Myocyte (in vitro differentiated cells): Measurements from ENCODE around the gene CDH22. TPM values are rescaled to one million over a fixed set of nuclear protein-coding genes. Genes with fewer than 3 reads are reported as not detected.

ENCODE experiments used
- DNase-seq: peaks from one replicate; pipeline ENCODE4 v3.0.0-alpha.2; 2012; ENCODE audit warnings: low read depth
- total RNA-seq: library from RNA; depleted of rRNA; stranded (reverse); fragments of >200 nt; gene quantifications from 2 replicates; pipeline ENCODE4 v1.2.3, GENCODE V29; 2014

The CDH22 gene
- total RNA-seq, 1 donor from 2014 or later: not detected

DNA sequence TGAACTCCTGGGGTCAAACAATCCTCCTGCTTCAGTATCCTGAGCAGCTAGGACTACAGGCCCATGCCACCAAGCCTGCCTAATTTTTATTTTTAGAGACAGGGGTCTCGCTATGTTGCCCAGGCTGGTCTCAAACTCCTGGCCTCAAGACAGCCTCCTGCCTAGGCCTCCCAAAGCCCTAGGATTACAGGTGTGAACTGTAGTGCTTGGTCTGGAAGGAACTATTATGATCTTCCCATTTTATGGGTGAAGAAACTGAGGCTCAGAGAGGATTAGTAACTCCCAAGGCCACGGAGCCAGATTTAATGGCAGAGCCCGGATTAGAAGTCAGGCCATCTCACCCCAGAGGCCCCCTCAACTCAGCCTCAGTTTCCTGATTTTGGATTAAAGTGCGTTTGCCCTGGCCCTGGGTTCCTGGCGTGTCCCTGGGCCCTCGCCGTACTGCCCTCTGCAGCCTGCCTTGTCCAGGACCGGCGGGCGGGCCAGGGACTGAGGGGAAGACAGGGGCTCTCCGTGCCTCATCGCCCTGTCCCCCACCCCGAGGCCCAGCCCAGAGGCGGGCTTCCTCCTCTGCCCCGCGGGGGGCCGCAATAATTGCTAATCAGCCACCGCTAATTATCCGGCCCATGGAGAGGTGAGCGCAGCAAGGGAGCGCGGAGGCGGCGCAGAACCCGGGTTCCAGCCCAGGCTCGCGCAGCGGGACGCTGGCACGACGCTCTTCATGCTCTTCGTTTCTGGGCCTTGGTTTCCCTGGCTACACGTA is 155.3 kb downstream of the CDH22 start:
- DNase-seq: no peak

DNA sequence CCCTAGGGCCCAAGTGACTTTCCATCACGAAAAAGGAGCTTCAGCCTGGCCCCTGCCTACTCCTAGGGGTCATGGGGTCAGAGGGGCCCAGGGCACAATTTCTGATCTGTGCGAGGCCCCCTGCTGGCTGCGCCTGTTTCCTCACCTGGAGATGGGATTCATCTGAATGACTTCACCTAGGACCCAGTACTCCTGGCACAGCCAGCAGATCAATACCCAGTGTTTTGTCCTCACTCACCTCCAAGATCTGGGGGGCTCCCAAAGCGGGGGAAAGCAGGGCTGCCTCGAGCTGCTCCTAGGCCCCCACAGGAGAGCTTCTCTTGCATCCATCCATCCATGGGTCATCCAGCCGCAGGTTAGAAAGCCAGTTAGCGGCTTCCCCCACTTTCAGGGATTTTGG is 156.4 kb downstream of the CDH22 start:
- DNase-seq: no peak

DNA sequence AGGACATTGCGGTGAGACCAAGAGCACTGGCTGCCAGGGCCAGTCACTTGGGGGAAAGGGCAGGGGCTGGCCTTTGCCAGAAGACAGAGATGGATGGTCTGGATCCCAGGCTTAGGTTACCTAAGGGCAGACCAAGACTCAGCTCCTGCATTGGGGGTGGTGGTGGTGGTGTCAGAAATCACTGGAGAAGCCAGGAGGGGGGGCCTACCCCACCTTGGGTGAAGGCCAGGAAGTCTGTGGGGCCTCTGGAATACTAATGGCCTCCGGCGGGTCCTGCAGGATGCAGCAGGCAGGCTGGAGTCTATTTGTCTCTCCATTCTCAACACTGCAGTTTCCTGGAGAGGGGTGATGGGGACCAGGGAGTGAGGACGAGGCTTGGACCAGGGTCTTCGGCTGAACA is 157.4 kb downstream of the CDH22 start:
- no peak for DNase-seq

- DNase-seq: no peak
Observed at GRCh38 chr20:46148313-46149208, 159.7 kb downstream of the CDH22 start.

DNA sequence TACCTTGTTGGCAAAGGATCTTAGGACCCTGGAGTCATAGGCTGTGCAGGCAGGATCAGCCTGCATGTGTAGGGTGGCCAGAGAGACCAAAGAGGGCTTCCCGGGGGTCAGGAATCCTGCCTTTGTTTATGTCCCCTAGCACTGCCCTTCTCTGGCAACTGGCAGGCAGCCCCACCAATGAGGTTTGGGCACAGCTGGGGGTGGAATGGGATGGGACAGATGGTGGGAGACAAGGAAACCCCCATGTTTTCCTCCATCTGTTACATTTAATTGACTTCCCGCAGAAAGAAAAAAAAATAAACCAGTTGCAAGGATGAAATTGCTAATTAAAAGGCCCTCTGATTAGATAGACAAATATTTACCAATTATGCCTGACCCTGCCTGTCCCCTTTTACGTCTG is 162.6 kb downstream of the CDH22 start:
- DNase-seq: no peak

DNA sequence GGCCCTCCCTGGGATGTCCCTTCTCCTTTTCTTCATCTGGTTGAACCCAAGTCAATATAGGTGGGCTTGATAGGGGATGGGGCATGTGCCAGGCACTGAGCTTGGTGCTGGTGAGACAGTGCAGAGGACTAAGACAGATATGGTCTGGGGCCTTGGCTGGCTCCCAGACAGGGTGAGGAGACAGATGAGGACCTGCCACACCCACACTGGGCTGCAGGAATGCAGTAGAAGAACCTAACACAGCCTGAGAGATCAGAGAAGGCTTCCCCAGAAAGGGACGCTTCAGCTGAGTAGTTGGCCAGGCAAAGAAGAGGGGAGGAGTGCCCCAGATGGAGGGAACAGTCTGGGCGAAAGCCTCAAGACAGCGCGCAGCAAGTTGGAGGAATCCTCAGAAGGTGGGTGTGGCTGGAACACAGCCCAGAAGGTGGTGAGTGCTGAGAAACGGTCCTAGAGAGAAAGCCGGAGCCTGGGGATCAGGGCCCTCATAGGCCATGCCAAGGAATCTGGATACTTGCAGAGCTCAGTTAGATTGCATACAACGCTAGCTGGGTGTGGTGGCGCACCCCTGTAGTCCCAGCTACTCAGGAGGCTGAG is 163.8 kb downstream of the CDH22 start:
- DNase-seq: no peak

GRCh38 chr20:46142124-46142523 is 166.2 kb downstream of the CDH22 start:
- no peak for DNase-seq

- peak; percentile 72 for DNase-seq
Observed at GRCh38 chr20:46139908-46140482, 168.3 kb downstream of the CDH22 start.

- DNase-seq: no peak
Observed at GRCh38 chr20:46139266-46139889, 168.9 kb downstream of the CDH22 start.

DNA sequence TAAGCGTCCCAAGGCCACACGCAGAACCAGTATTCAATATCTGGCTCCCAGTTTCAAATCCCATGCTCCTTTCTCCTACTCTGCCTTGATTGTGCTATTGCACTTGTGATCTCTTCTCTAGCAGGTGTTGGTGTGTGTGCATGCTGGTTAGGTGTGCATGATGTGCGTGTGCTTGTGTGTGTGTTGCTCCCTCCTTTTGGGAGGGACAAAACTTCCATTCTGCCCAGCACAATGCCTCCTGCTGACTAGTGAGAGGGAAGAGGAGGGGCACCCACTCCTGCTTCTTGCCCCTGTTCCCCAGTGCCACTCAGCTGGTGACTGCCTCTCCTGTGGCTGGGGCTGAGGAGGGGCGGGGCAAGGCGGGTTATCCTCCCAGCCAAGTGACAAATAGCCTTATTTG is 170.5 kb downstream of the CDH22 start:
- no peak for DNase-seq

GRCh38 chr20:46135856-46136633 is 172.3 kb downstream of the CDH22 start:
- DNase-seq: no peak

DNA sequence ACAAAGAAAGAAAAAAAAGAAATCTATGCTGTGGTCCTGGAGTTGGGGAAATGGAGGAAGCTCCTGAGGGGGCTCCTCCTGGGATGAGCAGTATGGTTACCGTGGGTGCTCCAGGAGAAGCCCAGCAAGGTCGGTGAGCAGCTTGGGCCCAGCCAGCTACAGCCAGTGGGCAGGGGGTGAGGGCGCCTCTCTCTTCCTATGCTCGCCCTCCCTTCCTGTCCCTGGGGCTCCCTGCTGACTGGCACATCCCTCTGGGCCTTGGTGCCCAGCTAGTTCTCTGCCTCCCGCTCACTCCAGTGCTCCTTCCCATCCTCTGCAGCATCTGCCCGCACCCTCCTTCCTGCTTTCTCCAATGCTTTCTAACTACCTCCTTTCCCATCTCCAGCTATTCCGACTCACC is 173.6 kb downstream of the CDH22 start:
- no peak for DNase-seq

- DNase-seq: no peak
Observed at GRCh38 chr20:46133886-46134654, 174.2 kb downstream of the CDH22 start.

DNA sequence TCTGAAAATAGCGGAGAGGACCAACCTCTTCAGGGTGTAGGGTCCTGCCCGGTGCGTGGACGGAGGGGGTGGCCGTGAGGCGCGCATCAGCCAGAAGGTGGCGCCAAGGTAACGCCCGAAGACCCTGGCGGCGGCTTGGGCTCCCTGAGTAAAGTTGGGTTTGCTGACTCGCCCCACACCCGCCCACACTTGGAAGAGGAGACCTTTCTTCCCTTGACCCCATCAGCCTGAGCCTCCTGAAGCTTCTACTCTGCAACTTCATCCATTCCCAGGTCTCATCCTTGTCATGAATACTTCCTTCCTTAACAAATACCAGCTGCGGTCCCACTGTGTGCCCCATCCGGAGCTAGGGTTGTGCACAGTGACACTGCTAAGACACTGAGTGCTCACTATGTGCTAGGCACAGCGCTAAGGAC is 175.6 kb downstream of the CDH22 start:
- DNase-seq: peak; percentile 61

GRCh38 chr20:46131396-46131795 is 176.9 kb downstream of the CDH22 start:
- no peak for DNase-seq

DNA sequence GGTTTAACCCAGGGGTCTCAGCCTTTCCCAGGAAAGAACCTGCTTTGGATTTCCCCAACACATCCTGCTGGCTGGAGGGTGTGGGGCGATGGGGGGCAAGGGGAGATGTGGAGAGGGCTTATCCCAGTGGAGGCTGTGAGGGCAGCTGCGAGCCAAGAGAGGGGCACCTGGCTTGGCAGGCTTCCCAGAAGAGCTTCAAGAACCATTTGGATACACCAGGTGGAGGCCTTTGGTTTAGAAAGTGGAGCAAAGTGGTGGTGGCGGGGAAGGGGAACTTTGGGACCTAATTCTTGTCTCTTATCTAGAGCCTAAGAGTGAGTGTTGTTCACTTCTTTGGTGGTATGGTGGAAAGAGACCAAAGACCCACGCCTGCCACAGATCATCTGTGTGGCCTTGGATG is 177.8 kb downstream of the CDH22 start:
- DNase-seq: no peak

- DNase-seq: peak; percentile 12
Observed at GRCh38 chr20:46129955-46130481, 178.3 kb downstream of the CDH22 start.

DNA sequence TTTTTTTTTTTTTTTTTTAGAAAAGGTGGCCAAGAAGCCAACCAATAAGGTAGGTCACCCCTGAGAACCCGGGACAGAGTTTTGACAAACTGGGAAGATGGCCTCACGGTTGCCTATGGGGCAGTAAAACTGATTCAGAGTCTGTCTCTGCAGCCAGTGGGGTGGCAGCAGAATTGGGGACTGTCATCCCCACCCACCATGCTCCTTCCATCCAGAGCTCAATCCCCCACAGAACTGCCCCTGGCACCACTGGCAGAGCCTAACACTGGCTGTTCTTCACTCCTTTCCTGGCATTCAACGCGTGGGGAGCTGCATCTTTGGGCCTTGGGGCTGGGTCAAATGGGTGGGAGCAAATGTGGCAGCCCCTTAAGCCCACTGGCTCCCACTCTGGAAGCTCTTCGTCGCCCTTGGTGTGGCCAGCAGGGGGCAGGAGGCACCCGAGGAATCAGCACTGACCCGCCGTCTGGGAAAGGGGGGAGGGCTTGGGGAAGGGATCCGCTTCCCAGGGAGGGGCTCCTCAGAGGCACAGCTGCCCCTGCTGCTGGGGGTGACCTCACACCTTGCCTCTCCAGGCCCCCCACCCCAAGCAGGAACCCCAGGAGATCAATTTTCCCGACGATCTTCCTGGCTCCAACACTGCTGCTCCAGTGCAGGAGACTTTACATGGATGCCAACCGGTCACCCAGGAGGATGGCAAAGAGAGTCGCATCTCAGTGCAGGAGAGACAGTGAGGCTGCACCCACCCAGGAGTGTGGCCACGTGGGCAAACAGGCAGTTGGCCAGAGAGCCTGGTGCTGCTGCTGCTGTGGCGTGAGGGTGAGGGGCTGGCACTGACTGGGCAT is 179.8 kb downstream of the CDH22 start:
- DNase-seq: peak; percentile 9
